ENCODE measurements around the gene PLEKHH1. TPM values are rescaled to one million over a fixed set of nuclear protein-coding genes. Genes with fewer than 3 reads are reported as not detected.

PLEKHH1 gene
- total RNA-seq, 4 donors from 2014 or later = 1.8 to 6.1 (median 4.0) TPM

DNA sequence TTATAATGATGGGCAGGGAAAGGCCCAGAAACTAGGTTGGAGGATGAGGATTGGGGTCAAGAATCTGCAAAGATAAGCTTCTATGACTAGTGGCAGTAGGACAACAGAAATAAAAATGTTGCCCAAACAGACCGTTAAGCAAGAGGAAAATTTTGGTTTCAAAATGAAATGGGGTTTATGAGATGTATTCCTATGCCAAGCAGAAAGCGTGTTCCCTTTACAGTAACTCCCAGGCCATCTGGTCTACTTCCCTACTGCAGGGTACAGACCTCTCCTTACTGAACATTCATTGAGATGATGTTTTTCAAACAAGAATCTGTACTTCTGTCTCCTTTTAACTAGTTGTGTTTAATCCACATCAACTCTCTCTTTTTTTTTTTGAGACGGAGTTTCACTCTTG is 24.1 kb upstream of the PLEKHH1 start:
- Histone ChIP-seq H3K27ac (no peak overlapping the region), H3K4me3 (no peak overlapping the region), H3K4me1 (peaks cover 0 to 3% (median 0%) of the 10 kb centered on the region in 3 donors), H3K27me3 (no peaks in the 10 kb centered on the region), H3K36me3 (no peaks in the 10 kb centered on the region), H3K9me3 (no peaks in the 10 kb centered on the region)
- WGBS, 2 donors (ENCODE audit: low coverage in 1 of 2) = 66 to 67% methylated on average over 3 of the region's 3 CpGs
- no peak for ATAC-seq
- TF ChIP-seq POLR2A (IDR thresholded peaks at IDR 0.05) (no peak), POLR2AphosphoS5 (IDR thresholded peaks at IDR 0.05) (no peak)
- TF ChIP-seq, protein P1, sequence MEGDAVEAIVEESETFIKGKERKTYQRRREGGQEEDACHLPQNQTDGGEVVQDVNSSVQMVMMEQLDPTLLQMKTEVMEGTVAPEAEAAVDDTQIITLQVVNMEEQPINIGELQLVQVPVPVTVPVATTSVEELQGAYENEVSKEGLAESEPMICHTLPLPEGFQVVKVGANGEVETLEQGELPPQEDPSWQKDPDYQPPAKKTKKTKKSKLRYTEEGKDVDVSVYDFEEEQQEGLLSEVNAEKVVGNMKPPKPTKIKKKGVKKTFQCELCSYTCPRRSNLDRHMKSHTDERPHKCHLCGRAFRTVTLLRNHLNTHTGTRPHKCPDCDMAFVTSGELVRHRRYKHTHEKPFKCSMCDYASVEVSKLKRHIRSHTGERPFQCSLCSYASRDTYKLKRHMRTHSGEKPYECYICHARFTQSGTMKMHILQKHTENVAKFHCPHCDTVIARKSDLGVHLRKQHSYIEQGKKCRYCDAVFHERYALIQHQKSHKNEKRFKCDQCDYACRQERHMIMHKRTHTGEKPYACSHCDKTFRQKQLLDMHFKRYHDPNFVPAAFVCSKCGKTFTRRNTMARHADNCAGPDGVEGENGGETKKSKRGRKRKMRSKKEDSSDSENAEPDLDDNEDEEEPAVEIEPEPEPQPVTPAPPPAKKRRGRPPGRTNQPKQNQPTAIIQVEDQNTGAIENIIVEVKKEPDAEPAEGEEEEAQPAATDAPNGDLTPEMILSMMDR (IDR thresholded peaks at IDR 0.05) = no peak

DNA sequence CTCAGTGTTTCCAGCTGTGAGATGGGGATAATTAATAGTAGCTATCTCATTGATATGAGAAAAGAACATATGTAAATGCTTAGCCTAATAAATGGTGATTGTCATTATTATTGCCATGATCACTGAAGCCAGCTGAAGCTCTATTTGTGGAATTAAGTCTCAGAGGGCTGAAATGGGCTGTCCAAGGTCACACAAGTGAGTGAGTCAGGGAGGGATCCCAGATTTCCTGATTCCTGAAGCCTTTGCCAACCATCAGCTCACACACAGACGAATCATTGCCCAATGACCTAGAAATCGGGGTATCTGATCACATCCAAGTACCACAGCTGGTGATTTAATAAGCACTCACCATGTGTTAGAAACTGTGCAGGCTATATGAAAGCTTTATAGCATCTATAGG is 23.0 kb upstream of the PLEKHH1 start:
- 65% methylated on average over 2 of the region's 2 CpGs; no CpG with 5 or more reads in 1 of the 2 donors for WGBS, 2 donors (ENCODE audit: low coverage in 1 of 2)
- no peaks in the 10 kb centered on the region for H3K36me3 ChIP-seq
- no peaks in the 10 kb centered on the region for H3K27me3 ChIP-seq
- H3K9me3 ChIP-seq = no peaks in the 10 kb centered on the region
- TF ChIP-seq POLR2A (IDR thresholded peaks at IDR 0.05) (no peak), POLR2AphosphoS5 (IDR thresholded peaks at IDR 0.05) (no peak), EP300 (IDR thresholded peaks at IDR 0.05) (no peak)
- TF ChIP-seq, protein P1 (IDR thresholded peaks at IDR 0.05) = no peak
- no peak overlapping the region for H3K27ac ChIP-seq
- no peak for ATAC-seq
- peaks cover 0 to 12% (median 5%) of the 10 kb centered on the region in 3 donors for H3K4me1 ChIP-seq
- no peak overlapping the region for H3K4me3 ChIP-seq

DNA sequence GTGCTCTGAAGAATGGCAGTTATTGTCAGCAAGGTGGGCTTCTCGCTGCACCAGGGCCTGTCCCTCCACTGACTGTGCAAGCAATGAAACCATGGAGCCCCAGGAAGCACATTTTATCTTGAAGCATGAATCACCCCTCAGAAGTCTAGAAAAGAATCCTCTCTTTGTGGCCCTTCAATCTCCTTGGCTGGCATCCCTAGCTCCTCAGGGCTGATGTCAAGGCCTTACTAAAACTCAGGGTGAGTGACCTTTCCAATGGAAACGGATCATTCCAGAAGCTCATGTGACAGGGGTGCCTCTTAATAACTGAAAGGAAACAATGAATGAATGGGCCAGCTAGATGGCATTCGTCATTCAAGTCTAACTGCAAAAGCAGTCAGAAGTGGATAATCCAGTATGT is 22.3 kb upstream of the PLEKHH1 start:
- Histone ChIP-seq H3K4me1 (peaks cover 0 to 18% (median 5%) of the 10 kb centered on the region in 3 donors), H3K27ac (no peak overlapping the region), H3K4me3 (no peak overlapping the region), H3K9me3 (no peaks in the 10 kb centered on the region), H3K27me3 (no peaks in the 10 kb centered on the region), H3K36me3 (no peaks in the 10 kb centered on the region)
- 61 to 83% methylated on average over 1 to 2 of the region's 3 CpGs for WGBS, 2 donors (ENCODE audit: low coverage in 1 of 2)
- no peak for ATAC-seq
- no peak for TF ChIP-seq POLR2AphosphoS5 (IDR thresholded peaks at IDR 0.05)
- no peak for TF ChIP-seq POLR2A (IDR thresholded peaks at IDR 0.05)
- TF ChIP-seq, protein P1 (IDR thresholded peaks at IDR 0.05) = no peak
- no peak for TF ChIP-seq EP300 (IDR thresholded peaks at IDR 0.05)

DNA sequence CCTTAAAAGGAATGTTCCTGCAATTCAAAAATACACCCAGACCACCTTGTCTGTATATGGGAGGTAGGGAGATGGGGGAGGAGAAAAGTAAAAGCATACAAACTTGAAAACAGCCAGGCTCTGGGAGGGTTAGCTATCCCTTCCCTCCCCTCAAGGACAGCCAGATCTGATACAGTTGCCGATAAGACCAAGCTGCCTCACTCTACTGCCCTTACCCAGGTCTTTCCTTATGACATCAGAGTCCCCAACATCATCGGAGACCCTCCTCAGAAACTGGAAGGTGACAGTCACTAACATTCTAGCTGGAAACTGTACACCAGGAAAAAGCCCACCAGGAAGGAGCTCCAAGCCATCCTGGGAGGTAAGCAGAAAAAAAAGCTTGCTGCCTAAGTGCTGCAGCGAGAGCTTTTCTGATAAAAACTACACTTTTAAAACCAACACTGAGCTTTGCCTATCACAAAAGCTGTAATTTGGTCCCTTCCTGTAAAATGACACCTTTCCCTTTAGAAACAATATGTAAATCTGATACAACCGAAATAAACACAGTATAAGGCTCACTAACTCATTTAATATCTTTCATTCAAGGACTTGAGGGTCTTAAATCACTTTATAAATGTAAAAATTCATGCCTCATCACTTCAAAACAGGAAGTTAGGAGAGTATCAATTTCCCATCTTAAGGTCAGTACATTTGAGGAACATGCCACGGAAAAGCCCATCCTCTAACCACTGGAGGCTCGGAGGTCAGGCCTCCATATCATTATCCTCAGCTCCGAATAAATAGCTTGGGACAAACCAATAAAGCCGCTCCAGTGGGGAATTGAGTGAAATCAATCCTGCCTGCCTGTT is 20.4 kb upstream of the PLEKHH1 start:
- peaks cover 0 to 35% (median 5%) of the 10 kb centered on the region in 3 donors for H3K4me1 ChIP-seq
- TF ChIP-seq EP300 (IDR thresholded peaks at IDR 0.05) (no peak), POLR2A (IDR thresholded peaks at IDR 0.05) (no peak), POLR2AphosphoS5 (IDR thresholded peaks at IDR 0.05) (no peak)
- TF ChIP-seq, protein P1 (IDR thresholded peaks at IDR 0.05) = no peak
- no peaks in the 10 kb centered on the region for H3K36me3 ChIP-seq
- no peak overlapping the region for H3K4me3 ChIP-seq
- H3K9me3 ChIP-seq = no peaks in the 10 kb centered on the region
- WGBS, 2 donors (ENCODE audit: low coverage in 1 of 2) = 73 to 86% methylated on average over 2 to 8 of the region's 8 CpGs
- ATAC-seq = no peak
- no peaks in the 10 kb centered on the region for H3K27me3 ChIP-seq
- no peak overlapping the region for H3K27ac ChIP-seq

DNA sequence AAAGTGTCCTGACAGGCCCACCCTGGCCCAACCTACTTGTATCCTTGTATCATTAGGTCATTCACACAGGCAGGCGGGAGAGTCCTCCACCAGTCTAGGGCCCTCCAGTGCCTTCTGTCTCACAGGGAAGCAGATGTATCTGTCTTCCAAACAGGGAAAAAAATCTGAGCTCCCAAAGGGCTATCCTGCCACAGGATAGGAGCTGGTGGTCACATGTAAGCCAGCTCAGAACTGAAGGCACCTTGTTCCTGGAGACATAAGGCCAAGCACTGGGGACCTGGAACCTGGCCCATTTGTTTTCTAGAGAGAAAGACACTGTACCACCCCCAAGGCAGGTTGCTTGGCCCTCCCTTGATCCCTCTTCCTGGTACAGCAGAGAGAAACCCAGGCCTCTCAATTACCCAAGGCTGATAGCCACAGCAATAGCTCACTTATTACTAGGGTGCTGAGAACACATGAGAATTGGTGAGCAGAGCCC is 19.4 kb upstream of the PLEKHH1 start:
- Histone ChIP-seq H3K4me3 (peak overlapping the region in 1 of 2 donors; percentile 97), H3K9me3 (no peaks in the 10 kb centered on the region), H3K27ac (peak overlapping the region in 3 of 4 donors; percentile 70 to 83 (median 76)), H3K4me1 (peaks cover 0 to 35% (median 5%) of the 10 kb centered on the region in 3 donors), H3K27me3 (no peaks in the 10 kb centered on the region), H3K36me3 (no peaks in the 10 kb centered on the region)
- ATAC-seq = no peak
- no CpG with 5 or more reads among the region's 1 CpG for WGBS, 2 donors (ENCODE audit: low coverage in 1 of 2)
- TF ChIP-seq POLR2A (IDR thresholded peaks at IDR 0.05) (no peak), EP300 (IDR thresholded peaks at IDR 0.05) (no peak), POLR2AphosphoS5 (IDR thresholded peaks at IDR 0.05) (no peak)
- TF ChIP-seq, protein P1 (IDR thresholded peaks at IDR 0.05) = no peak
